Astrocyte (in vitro differentiated cells and primary cell): ENCODE results near the gene GPI.

Experiments used
- CTCF ChIP-seq: IDR thresholded peaks from 2 replicates; pipeline ENCODE4 v1.5.1; 2011; ENCODE audit warnings: low read depth, mild to moderate bottlenecking, inconsistent platforms, low read length, moderate library complexity; ENCODE audit not compliant: insufficient read depth
- EZH2 ChIP-seq: IDR thresholded peaks from 2 replicates; pipeline ENCODE4 v1.6.1; 2012; ENCODE audit warnings: mild to moderate bottlenecking, low read length, inconsistent platforms; ENCODE audit not compliant: insufficient read depth

DNA sequence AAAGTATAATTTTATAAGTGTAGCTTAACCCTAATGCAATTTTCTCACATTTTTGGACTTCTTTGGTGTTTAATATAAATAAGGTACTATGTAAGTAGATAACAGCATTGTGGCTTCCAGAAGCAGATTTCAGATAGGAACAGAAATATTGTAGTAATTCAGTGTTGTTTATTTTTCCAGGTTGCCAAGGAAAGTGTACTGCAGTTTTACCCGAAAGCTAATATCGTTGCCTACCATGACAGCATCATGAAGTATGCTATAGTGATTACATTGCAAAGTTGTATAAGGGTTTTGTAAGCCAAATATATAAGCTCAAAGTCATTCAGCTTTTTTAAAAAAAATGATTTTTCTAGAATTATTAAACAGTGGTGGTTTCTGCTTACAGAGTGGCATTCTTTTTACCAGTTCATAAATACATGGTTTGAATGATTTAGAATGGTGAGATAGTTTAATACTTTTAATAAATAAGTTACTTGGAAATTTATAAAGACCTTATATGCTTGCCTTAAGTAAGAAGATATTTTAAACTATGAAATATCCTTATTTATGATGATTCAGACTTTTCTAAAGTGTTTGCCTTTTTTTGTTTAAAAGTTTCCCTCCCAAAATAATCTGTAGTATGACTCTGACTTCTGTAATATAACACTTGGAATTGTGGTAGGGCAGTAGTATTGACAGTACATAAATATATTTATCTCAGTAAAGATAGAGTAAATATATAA lies 66.8 kb downstream of the GPI start:
- TF ChIP-seq CTCF = no peak
- TF ChIP-seq EZH2 = no peak
